ENCODE data around the gene SLC18A2.
"Not testable (repeated sequence)": the region's sequence is repeated elsewhere in the genome, so short reads cannot be mapped to it uniquely, and the experiment has no call there.

Gene SLC18A2

DNA sequence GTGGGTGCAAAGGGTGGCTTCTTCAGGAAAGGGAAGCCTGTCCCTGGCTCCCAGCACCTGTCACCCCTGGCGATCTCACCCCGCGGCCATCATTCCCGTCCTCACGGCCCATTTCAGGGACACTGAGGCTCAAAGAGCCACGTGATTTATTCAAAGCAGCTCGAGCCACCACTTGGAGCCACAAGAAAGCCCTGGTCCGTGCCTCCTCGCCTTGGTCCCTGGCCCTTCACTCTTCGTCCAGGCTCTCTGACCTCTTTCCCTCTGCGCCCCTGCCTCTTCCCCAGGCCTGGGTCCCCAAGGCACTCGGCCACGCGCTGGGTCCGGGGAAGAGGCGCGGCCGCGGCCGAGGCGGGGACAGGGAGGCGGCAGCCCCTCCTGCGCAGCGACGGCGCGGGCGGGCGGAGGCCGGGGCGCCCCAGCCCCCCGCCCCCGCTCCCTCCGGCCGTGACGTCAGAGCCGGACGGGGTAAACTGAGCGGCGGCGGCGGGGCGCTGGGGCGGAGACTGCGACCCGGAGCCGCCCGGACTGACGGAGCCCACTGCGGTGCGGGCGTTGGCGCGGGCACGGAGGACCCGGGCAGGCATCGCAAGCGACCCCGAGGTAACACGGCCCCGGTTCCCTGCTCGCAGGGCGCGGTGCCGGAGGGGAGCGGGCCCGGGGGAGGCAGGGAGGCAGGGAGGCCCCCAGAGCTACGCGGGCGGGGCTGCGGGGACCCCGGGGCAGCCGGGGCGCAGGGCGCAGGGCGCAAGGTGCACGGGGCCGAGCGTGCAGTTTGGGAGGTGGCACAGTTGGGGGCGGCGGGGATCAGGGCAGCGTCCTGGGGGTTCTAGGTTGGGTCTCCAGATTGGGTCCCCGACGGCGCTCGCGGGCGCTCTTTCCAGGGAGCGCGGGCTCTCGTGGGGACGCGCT is at the start of gene SLC18A2:
Gene SLC18A2 (plus strand): TSS at position 494 of the 909 bp plus-strand sequence. CDS start 580 bp downstream, outside the sequence.
- peak; percentile 78 for DNase-seq

DNA sequence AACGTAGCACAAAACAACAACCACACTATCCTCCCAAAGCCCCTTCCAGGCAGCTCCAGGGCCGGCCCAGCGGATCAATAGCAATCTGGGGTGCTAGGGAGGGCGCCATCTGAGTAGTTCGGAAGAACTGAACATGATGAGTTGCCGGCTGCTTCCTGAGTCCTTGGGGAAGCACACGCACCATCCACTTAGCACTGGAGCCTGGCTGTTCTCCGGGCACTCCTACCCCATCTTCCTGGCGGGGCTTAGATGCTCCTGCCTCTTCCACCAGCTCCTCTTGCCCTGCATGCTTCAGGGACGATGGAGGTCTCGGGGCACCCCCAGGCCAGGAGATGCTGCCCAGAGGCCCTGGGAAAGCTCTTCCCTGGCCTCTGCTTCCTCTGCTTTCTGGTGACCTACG is 43.7 kb upstream of the SLC18A2 start, which contains the start of gene KCNK18:
Gene KCNK18 (plus strand): TSS at position 301 of the 400 bp plus-strand sequence. CDS start 0 bp downstream, at position 301.
- peak; percentile 12 for DNase-seq

DNA sequence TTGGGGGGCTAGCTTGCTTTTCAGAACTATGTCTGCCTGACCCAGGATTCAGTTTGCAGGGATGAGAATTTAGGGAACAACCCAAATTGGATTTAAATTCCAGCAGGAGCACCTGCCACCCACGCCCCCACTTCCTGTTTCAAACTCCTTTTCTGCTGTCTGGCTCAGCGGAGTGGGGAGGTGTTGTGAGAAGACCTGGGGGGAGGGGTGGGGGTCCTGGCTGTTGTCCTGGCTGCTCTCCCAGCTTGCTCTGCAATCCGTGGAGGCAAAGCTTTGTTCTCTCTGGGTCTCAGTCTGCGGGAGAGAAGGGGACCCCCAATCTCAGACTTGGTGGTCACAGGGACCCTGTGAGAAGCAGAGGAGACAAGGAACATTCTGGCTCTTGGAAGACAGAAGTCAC is 42.8 kb upstream of the SLC18A2 start:
- no peak for DNase-seq

DNA sequence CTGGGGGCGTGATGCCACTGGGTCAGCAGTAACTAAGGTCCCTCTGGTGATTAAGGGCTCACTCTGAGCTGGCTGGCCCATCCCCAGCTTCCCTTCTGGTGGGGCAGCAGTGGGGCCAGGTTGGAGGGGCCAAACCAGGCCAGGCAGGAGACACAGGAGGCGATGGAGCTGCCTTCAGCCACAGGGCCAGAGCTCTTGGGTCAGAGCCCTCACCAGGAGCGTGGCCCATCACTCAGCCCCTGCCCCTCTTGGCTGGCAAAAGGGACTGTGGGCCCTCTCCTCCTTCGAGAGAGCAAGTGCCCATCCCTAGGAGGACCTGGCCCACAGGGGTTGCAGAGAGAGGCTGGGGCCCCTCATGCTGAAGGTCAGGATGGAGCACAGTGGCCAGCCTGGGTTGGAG is 39.1 kb upstream of the SLC18A2 start:
- no peak for DNase-seq

DNA sequence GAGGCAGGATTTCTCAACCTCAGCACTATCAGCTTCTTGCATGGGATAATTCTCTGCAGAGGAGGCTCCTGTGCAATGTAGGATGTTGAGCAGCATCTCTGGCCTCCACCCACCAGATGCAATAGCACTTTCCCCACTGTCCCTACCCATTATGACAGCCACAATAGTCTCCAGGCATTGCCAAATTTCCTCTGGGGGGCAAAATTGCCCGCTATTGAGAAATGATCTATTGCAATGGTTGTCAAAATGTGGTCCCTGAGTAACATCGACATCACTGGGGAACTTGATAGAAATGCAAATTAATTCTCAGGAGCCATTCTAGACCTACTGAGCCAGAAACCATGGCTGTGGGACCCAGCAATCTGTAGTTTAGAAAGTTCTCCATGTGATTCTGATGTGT is 36.6 kb upstream of the SLC18A2 start:
- no peak for DNase-seq

DNA sequence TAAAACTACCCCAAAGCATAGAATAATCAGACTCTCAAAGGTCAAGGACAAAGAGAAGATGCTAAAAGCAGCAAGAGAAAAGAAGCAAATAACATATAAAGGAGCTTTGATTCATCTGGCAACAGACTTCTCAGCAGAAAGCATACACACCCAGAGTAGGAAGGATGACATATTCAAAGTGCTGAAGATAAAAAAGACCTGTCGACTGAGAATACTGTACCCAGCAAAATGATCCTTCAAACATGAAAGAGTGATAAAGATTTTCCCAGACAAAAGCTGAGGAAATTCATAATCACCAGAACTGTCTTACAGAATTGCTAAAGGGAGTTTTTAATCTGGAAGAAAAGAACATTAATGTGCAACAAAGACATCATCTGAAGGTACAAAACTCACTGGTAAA is 28.7 kb upstream of the SLC18A2 start:
- DNase-seq, result no peak

DNA sequence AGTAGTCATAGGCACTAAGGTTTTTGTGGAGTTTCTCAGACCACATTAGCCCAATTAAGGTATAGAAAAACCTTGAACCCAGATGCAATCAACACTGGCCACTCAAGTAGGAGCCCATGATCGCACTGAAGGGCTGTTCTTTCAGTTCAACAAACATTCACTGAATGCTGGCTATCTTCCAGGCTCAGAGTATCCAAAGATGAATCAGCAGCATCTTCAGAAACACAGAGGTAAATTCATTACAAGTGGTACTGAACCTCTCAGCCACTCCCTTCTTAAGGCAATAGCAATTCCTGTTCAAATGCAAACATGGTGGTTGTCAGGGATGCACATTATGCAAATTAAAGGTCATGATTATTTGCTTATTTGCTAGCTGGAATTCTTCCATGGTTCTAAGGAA is 26.5 kb upstream of the SLC18A2 start:
- no peak for DNase-seq

DNA sequence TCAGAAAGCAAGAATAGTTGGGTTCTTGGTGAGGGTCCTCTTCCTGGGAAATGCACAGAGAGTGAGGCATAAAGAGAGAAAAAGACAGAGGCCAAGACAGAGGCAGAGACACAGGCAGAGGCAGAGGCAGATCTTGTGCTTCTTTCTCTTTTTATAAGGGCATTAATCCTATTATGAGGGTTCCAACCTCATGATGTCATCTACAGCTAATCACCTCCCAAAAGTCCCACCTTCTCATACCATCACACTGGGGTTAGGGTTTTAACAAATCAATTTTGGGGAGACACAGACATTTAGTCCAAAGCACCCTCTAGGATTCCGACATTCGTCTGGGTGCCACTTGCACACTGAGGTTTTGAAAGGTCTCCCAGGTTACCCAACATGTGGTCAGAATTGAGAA is 25.8 kb upstream of the SLC18A2 start:
- no peak for DNase-seq

DNA sequence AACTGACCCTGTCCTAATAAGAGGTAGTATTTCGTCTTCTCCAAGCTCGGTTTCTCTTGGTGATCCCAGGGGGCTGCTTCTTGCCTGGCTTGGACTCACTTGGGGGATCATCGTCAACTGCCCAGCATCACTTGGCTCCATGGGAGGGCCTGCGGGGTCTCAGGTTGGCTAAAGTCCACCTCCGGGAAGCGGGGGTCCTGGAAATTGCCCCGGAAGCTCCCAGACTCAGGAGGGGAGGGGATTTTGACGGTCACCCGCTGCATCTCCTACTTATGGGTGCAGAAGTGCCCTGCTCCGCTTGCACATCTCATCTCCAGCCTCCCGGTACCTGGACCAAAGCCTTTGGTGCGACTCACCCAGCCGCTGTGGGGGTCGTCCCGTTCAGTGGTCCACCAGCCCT is 24.9 kb upstream of the SLC18A2 start:
- DNase-seq, result peak; percentile 24

DNA sequence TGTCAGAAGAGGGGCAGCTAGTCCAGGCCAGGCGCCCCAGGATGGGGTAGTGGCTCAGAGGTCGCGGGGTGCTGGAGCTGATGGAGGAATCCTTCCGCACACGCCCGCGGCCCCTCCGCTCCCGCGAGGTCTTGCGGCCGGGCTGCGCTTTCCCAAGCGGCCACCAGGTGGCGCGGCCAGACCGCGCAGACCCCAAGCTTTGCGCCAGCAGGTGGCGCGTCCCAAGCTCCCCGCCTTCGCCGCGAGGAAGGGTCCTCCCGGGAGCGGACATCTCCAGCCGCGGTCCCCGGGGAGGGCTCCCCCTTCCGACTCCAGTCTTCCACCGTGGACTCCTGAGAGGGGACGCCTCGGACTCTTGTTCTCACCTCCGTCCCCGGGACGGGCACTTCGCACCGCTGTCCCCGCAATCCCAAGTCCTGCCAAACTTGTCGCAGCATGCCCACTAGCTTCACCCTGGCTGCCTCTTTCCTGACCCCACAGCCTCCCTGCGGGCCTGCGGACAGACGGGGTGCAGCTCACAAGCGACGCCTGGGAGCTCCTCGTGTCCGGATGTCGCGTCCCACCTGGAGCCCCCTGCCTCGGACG is 24.2 kb upstream of the SLC18A2 start:
- peak; percentile 95 for DNase-seq

DNA sequence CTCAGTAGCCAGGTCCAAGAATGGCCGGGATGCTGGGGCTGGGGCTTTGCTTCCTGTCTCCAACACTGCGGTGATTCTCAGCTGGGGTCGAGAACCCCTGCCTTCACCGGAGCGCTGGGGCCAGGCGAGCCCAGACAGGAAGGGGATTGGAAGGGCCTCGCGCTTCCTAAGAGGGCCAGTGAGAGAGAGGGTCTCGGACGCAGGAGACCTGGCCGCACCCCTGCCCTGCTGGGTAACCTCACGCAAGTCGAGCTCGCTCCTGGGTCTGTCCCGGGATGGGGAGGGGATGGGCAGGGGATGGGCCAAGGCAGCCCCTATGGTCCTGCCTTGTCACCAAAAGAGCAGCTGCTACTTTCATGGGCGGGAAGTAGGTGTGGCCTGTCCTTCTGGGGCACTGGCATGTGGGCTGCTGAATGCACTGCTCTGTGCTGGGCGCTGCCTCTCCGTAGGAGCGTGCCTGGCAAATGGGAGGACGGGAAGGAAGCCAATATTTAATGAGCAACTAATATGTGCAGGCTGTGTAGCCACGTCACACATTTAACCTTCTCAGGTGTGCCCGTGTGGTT is 23.6 kb upstream of the SLC18A2 start:
- DNase-seq, result no peak

DNA sequence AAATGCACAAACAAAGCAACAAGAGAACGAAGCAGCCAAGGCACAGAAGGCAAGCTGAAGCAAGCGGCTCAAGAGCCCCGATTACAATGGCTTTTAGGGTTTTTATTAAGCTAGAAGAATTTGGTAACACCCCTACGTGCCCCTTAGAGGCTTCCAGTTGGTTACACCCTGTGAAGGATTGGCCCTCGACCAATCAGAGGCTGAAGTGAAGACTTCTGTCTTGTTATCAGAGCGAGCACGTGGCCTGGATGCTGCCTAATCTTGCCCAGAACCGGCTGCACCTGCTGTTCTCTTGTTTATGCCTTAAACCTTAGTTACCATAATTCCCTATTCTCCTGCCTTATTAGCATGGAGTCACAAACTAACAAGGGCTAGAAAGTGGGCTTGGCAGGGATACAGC is 22.3 kb upstream of the SLC18A2 start:
- DNase-seq, result no peak

DNA sequence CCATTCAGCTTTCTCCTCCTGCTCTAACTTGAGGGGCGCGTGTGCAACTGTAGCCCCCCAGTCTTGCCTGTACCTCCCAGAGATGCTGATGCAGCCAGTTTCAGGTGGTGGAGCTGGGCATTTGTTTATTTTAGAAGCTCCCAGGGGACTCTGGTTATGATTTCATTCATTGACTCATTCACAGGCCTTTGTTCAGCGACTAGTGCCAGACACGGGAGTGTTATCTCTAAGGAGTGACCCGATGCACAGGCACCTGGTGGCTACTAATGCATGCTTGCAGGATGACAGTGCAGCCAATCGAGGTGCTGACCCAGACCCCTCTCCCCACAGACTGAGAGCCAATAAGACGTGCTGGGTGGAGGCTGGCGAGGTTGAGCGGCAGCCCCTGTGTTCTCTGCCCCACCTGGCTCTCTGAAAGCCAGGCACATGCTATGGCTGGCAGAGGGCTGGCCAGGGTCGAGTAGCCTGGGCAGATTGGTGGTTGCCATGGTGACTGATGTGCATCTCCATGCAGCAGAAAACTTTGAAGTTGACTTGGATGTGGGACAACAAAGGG is 19.7 kb upstream of the SLC18A2 start:
- peak; percentile 60 for DNase-seq

DNA sequence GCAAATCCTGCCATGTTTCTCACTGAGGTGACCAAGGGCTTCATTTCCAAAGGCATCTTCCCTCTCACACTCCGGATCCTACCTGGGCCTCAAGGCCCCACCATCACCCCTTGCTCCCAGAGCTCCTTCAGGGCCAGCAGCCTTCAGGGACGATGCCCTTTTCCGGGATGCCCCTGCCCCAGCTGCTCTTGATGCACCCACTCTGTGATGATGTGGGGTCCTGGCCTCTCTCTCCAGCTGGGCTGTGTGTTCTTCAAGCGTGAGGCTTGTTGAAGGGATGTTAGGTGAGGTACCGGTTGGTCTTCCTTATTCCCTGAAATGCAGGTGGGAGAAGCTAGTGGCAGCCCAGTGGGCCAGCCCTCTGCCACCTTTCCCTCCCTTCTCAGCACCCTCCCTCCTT is 18.4 kb upstream of the SLC18A2 start:
- no peak for DNase-seq

DNA sequence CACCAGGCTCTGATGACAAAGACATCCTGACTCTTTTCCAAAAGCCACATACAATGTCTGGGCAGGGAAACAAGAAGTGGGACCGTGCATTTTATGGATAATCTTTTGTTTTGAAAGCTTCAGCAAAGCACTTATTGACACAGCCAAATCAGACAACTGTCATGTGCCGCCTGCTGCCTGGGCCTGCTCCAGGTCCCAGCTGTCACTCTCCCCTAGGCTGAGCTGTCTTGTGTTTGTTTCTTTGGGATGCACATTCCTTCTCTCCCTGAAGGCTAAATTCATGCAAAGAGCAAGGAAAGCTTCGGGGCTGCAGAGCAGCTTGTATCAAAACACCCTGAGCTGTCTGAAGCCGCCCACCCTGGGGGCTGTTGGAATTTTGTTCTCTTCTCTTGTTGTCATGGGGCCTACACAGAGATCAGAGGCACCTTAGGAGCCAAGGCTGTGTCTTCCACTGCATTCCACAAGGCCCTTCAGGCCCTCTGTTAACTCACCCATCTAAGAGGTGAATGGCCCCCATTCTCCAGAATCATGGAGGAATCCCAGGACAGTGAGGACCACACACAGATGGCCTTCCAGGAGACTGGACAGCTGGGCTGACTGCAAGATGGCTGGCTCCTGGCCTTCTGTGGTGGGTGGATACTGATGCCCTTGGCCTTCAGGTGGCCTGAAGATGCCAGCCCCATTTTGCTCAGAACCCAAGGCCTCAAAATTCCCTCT is 17.8 kb upstream of the SLC18A2 start:
- DNase-seq, result peak; percentile 31

DNA sequence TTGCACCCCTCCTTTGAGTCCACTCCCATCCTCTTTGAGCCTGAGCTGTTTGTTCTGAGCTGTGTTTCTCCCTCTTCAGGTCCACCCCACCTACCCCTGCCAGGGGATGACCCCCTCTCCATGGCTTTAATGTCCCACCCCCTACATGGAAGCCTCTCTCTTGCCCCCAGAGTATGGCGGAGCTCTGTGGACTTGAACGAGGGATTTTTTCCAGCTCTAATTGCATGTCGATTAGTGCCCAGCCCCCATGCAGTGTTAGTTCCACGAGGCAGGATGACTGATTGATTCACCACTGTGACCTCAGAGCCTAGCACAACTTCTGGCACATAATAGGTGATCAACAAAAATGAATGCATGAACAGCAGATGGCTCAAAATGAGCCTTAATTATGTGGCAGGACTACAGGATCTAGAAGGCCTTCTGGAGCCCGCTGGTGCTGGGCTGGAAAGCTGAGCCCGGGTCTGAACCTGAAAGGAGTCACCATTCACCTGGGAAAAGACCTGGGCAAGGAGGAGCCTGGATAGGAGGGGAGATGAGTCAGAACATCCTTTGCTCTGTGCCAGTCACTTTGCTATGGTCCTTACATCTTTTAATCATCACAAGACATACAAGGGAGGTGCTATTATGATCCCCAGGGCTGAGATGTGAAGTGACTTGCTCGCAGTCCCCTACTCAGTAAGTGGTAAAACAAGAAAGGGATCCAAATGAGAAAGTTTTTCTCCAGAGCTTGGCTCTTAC is 17.1 kb upstream of the SLC18A2 start:
- DNase-seq, result no peak

DNA sequence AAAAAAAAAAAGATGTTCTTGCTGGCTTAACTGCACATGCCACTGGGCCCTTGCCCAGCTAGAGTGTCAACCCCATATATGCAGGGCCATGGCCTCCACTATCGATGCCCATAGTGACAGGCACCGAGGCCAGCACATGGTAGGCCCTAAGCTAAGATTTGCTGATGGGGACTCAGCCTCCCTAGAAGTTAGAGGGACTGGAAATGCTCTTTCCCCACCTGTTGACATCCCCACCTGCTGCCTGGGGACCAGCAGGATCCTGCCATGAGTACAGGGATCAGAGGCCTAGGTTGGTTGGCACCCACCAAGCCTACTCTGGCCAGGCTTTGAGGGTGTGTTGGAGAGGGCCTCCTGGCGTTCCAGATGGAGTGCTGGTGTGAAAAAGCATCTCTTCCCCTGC is 16.0 kb upstream of the SLC18A2 start:
- DNase-seq, result no peak

DNA sequence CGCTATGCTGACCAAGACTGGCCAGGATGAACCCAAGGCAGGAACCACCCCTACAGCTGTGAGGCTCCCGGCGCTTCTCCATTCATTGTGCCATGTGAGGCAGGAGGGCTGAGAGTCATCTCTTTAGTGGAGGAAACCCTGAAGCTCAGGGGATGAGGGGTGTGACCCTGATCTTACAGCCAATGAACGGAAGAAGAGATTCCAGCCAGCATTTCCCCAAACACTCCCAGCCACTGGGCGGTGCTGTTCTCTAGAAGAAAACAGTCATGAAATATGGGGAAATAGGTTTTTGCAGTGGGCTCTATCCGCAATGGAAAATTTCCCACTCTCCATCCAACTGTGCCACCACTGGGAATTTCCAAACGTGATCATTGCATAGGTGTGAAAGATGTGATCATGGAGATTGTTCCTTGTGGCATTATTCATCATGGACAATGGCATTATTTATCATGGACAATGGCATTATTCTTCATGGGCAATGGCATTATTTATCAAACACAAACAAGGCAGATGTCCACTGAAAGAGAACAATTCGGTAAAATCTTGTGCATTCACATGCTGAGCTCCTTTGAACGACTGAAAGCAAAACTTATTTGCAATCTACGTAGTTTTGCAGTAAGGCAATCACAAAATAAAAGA is 14.0 kb upstream of the SLC18A2 start:
- DNase-seq, result peak; percentile 45

DNA sequence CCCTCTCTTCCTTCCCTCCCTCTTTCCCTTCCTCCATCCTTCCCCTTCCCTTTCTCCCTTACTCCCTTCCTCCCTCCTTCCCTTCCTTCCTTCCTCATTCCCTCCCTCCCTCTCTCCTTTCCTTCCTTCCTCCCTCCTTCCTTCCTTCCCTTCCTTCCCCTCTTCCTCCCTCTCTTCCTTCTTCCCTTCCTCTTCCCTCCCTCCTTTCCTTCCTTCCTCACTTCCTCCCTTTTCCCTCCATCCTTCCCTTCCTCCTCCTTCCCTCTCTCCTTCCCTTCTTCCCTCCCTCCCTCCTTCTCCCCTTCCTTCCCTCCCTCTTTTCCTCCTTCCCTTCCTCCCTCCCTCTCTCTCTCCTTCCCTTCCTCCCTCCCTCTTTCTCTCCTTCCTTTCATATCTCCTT is 12.7 kb upstream of the SLC18A2 start:
- no peak for DNase-seq

DNA sequence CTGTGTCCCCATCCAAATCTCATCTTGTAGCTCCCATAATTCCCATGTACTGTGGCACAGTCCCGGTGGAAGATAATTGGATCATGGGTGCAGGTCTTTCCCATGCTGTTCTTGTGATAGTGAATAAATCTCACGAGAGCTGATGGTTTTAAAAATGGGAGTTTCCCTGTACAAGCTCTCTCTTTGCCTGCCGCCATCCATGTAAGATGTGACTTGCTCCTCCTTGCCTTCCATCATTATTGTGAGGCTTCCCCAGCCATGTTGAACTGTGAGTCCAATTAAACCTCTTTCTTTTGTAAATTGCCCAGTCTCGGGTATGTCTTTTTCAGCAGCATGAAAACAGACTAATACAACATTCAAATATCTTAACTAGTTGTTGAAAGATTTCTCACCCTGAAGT is 10.8 kb upstream of the SLC18A2 start:
- DNase-seq, result not testable (repeated sequence)

DNA sequence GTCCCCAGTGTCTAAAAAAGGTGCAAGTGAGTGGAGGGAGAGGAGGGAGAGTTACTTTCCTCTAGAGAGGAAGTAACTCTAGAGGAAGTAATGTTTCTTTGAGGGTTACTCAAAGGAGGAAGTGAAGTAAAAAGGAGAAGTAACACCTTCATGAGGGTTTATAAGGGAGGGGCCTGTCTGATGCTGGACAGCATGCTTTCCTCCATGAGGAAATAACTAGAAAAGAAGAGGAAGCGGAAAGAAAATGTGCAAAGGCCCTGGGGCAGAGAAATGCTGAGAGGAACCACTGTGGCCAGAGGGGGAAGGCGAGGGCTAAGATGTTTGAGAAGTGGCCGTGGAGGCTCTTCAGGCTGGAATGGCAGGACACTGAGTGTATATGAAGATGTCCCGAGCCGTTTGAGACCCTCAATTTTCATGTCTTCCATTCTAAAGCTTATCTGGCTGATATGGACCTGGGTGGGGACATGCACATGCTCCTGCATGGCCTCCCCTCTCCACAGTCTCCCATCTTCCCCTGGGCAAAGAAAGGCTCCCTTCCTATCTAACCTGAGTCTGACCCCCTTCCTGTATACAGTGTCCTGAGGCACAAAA is 3.4 kb upstream of the SLC18A2 start:
- no peak for DNase-seq
